ENCODE results near the gene EPM2A. TPM values are rescaled to one million over a fixed set of nuclear protein-coding genes. Genes with fewer than 3 reads are reported as not detected.

Gene EPM2A
- total and polyA plus RNA-seq, 2 donors (not counting 1 experiment from before 2014, with no cell fraction given) = 4.1 to 8.3 TPM

DNA sequence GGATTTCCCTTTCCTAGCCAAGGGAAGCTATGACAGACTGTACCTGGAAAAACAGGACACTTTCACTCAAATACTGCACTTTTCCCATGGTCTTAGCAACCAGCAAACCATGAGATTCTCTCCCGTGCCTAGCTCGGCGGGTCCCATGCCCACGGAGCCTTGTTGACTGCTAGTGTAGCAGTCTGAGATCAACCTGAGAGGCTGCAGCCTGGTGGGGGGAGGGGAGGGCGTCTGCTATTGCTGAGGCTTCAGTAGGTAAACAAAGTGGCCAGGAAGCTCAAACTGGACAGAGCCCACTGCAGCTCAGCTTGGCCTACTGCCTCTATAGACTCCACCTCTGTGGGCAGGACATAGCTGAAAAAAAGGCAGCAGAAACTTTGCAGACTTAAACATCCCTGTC lies 61.8 kb downstream of the EPM2A start:
- H3K79me2 ChIP-seq (ENCODE audit: control insufficient read depth, insufficient read depth, low read length) = no peaks in the 10 kb centered on the region
- H3K4me2 ChIP-seq (ENCODE audit: extremely low read depth, insufficient read depth, low read length) = no peak overlapping the region
- no peak overlapping the region for H3K9ac ChIP-seq (ENCODE audit: insufficient read depth, low read length)
- H3K4me3 ChIP-seq (replicated peaks in 1 of 4; ENCODE audit: control extremely low read depth in 1 of 4, insufficient read depth in 1 of 4, low read depth in 3 of 4, low read length in 4 of 4) = no peak overlapping the region
- TF ChIP-seq EZH2 (IDR thresholded peaks at IDR 0.05; ENCODE audit: low read length, missing control alignments) = no peak
- TF ChIP-seq, protein P1, sequence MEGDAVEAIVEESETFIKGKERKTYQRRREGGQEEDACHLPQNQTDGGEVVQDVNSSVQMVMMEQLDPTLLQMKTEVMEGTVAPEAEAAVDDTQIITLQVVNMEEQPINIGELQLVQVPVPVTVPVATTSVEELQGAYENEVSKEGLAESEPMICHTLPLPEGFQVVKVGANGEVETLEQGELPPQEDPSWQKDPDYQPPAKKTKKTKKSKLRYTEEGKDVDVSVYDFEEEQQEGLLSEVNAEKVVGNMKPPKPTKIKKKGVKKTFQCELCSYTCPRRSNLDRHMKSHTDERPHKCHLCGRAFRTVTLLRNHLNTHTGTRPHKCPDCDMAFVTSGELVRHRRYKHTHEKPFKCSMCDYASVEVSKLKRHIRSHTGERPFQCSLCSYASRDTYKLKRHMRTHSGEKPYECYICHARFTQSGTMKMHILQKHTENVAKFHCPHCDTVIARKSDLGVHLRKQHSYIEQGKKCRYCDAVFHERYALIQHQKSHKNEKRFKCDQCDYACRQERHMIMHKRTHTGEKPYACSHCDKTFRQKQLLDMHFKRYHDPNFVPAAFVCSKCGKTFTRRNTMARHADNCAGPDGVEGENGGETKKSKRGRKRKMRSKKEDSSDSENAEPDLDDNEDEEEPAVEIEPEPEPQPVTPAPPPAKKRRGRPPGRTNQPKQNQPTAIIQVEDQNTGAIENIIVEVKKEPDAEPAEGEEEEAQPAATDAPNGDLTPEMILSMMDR (conservative IDR thresholded peaks at IDR 0.05 in 1 of 2, IDR thresholded peaks at IDR 0.05 in 1 of 2; ENCODE audit: low read depth in 1 of 2, low read length in 2 of 2) = no peak
- H3K27me3 ChIP-seq (ENCODE audit: control insufficient read depth, insufficient read depth, low read length) = no peaks in the 10 kb centered on the region
- no peaks in the 10 kb centered on the region for H3K9me3 ChIP-seq (ENCODE audit: control insufficient read depth, insufficient read depth, low read depth, low read length)
- no peak overlapping the region for H2AFZ ChIP-seq (ENCODE audit: low read length)
- H3K27ac ChIP-seq (ENCODE audit: insufficient read depth, low read length) = no peak overlapping the region
- H4K20me1 ChIP-seq (ENCODE audit: control insufficient read depth, extremely low read depth, insufficient read depth, low read length) = no peaks in the 10 kb centered on the region
- H3K4me1 ChIP-seq (ENCODE audit: control insufficient read depth, extremely low read depth, insufficient read depth, low read length) = peaks cover 6% of the 10 kb centered on the region
- DNase-seq (ENCODE audit: low read depth in 2 of 2) = no peak
- H3K36me3 ChIP-seq (ENCODE audit: control insufficient read depth, insufficient read depth, low read length) = no peaks in the 10 kb centered on the region

DNA sequence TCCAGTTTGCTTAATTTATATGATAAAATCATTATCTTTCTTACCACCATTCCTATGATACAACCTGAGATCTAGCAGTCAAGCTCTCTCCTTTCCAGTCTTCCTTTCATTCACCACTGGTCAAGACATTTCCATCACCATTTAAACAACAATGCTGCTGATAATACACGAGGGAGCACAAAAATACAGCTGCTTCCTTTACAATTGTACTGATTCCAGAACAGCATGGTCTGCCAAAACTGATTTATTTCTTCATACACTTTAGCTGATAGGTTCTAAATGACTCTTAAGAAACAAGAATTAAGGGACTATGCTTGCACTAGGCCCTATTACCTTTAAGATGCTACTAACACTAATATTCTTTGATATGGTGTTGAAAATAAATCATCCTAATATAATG lies 65.0 kb downstream of the EPM2A start:
- Histone ChIP-seq H3K4me2 (ENCODE audit: extremely low read depth, insufficient read depth, low read length) (no peak overlapping the region), H3K9ac (ENCODE audit: insufficient read depth, low read length) (no peak overlapping the region), H3K4me1 (ENCODE audit: control insufficient read depth, extremely low read depth, insufficient read depth, low read length) (peaks cover 6% of the 10 kb centered on the region), H3K79me2 (ENCODE audit: control insufficient read depth, insufficient read depth, low read length) (no peaks in the 10 kb centered on the region), H4K20me1 (ENCODE audit: control insufficient read depth, extremely low read depth, insufficient read depth, low read length) (no peaks in the 10 kb centered on the region), H3K4me3 (replicated peaks in 1 of 4; ENCODE audit: control extremely low read depth in 1 of 4, insufficient read depth in 1 of 4, low read depth in 3 of 4, low read length in 4 of 4) (no peak overlapping the region), H3K36me3 (ENCODE audit: control insufficient read depth, insufficient read depth, low read length) (no peaks in the 10 kb centered on the region), H3K27me3 (ENCODE audit: control insufficient read depth, insufficient read depth, low read length) (no peaks in the 10 kb centered on the region), H3K27ac (ENCODE audit: insufficient read depth, low read length) (peak overlapping the region; percentile 60), H3K9me3 (ENCODE audit: control insufficient read depth, insufficient read depth, low read depth, low read length) (no peaks in the 10 kb centered on the region), H2AFZ (ENCODE audit: low read length) (no peak overlapping the region)
- DNase-seq (ENCODE audit: low read depth in 2 of 2) = peak; percentile 3
- no peak for TF ChIP-seq EZH2 (IDR thresholded peaks at IDR 0.05; ENCODE audit: low read length, missing control alignments)
- TF ChIP-seq, protein P1 (conservative IDR thresholded peaks at IDR 0.05 in 1 of 2, IDR thresholded peaks at IDR 0.05 in 1 of 2; ENCODE audit: low read depth in 1 of 2, low read length in 2 of 2) = no peak

DNA sequence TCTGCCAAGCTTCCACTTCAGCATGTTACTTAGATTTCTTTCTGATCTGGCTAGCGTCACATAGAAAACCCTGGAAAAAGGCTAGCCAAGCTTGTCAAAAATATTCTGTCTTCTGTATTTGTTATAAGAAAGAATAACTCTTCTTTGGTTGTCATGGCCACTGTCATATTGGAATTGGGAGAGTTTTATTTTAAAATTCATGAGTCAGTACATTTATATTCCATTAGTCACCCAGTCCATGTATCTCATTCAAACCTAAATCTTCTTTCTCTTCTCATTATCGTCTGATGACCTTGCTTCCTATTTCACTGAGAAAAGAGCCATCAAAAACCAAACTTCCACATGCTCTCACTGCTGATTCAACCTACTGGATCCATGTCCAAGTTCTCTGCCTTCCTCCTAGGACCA lies 65.7 kb downstream of the EPM2A start:
- TF ChIP-seq, protein P1 (conservative IDR thresholded peaks at IDR 0.05 in 1 of 2, IDR thresholded peaks at IDR 0.05 in 1 of 2; ENCODE audit: low read depth in 1 of 2, low read length in 2 of 2) = no peak
- no peak for TF ChIP-seq EZH2 (IDR thresholded peaks at IDR 0.05; ENCODE audit: low read length, missing control alignments)
- Histone ChIP-seq H3K9me3 (ENCODE audit: control insufficient read depth, insufficient read depth, low read depth, low read length) (no peaks in the 10 kb centered on the region), H3K79me2 (ENCODE audit: control insufficient read depth, insufficient read depth, low read length) (no peaks in the 10 kb centered on the region), H3K9ac (ENCODE audit: insufficient read depth, low read length) (no peak overlapping the region), H3K4me2 (ENCODE audit: extremely low read depth, insufficient read depth, low read length) (peak overlapping the region; percentile 51), H4K20me1 (ENCODE audit: control insufficient read depth, extremely low read depth, insufficient read depth, low read length) (no peaks in the 10 kb centered on the region), H3K4me1 (ENCODE audit: control insufficient read depth, extremely low read depth, insufficient read depth, low read length) (peaks cover 6% of the 10 kb centered on the region), H3K36me3 (ENCODE audit: control insufficient read depth, insufficient read depth, low read length) (no peaks in the 10 kb centered on the region), H3K27me3 (ENCODE audit: control insufficient read depth, insufficient read depth, low read length) (no peaks in the 10 kb centered on the region), H3K4me3 (replicated peaks in 1 of 4; ENCODE audit: control extremely low read depth in 1 of 4, insufficient read depth in 1 of 4, low read depth in 3 of 4, low read length in 4 of 4) (no peak overlapping the region), H3K27ac (ENCODE audit: insufficient read depth, low read length) (peak overlapping the region; percentile 60), H2AFZ (ENCODE audit: low read length) (peak overlapping the region; percentile 42)
- DNase-seq (ENCODE audit: low read depth in 2 of 2) = peak; percentile 52 to 83
